Measurements from ENCODE around the gene ABCC3. TPM values are rescaled to one million over a fixed set of nuclear protein-coding genes. Genes with fewer than 3 reads are reported as not detected.

ABCC3 gene
- total and polyA plus RNA-seq, 9 of the 15 experiments (the other 6 are each of a cell fraction or from before 2014, with no cell fraction given): 0.03 to 1.6 (median 0.42) TPM; not detected in 5

DNA sequence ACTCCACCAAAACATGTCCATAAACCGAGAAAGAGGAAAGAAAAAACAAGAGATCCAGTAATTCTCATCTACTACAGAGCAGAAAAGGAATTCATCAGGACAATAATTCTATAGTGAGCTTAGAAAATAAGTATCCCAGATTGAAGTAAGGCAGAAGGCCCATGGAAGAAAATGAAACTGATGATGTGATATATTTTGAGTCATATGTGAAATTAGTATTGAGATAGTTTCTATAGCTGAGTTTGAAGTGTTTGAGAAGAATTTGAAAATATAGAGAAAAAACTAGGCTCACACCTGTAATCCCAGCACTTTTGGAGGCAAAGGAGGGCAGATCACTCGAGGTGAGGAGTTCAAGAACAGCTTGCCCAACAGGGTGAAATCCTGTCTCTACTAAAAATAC is 104.4 kb downstream of the ABCC3 start (continued):
- TF ChIP-seq RCOR1 (IDR thresholded peaks at IDR 0.05; ENCODE audit: borderline replicate concordance in 1 of 2, low read depth in 2 of 2, low read length in 2 of 2) (no peak), POLR3G (IDR thresholded peaks at IDR 0.05; ENCODE audit: extremely low read depth, insufficient read length, insufficient replicate concordance) (no peak), ZFPM2 (CRISPR knock-in tag; IDR thresholded peaks at IDR 0.05) (no peak), CC2D1A (IDR thresholded peaks at IDR 0.05) (no peak), ZNF311 (CRISPR knock-in tag; IDR thresholded peaks at IDR 0.05) (no peak), RBM17 (IDR thresholded peaks at IDR 0.05; ENCODE audit: borderline replicate concordance, low read depth, low read length) (no peak), ZNF551 (CRISPR knock-in tag; IDR thresholded peaks at IDR 0.05) (no peak), OTX1 (CRISPR knock-in tag; IDR thresholded peaks at IDR 0.05) (no peak), ZNF23 (CRISPR knock-in tag; IDR thresholded peaks at IDR 0.05) (no peak)
- TF ChIP-seq, protein P1, sequence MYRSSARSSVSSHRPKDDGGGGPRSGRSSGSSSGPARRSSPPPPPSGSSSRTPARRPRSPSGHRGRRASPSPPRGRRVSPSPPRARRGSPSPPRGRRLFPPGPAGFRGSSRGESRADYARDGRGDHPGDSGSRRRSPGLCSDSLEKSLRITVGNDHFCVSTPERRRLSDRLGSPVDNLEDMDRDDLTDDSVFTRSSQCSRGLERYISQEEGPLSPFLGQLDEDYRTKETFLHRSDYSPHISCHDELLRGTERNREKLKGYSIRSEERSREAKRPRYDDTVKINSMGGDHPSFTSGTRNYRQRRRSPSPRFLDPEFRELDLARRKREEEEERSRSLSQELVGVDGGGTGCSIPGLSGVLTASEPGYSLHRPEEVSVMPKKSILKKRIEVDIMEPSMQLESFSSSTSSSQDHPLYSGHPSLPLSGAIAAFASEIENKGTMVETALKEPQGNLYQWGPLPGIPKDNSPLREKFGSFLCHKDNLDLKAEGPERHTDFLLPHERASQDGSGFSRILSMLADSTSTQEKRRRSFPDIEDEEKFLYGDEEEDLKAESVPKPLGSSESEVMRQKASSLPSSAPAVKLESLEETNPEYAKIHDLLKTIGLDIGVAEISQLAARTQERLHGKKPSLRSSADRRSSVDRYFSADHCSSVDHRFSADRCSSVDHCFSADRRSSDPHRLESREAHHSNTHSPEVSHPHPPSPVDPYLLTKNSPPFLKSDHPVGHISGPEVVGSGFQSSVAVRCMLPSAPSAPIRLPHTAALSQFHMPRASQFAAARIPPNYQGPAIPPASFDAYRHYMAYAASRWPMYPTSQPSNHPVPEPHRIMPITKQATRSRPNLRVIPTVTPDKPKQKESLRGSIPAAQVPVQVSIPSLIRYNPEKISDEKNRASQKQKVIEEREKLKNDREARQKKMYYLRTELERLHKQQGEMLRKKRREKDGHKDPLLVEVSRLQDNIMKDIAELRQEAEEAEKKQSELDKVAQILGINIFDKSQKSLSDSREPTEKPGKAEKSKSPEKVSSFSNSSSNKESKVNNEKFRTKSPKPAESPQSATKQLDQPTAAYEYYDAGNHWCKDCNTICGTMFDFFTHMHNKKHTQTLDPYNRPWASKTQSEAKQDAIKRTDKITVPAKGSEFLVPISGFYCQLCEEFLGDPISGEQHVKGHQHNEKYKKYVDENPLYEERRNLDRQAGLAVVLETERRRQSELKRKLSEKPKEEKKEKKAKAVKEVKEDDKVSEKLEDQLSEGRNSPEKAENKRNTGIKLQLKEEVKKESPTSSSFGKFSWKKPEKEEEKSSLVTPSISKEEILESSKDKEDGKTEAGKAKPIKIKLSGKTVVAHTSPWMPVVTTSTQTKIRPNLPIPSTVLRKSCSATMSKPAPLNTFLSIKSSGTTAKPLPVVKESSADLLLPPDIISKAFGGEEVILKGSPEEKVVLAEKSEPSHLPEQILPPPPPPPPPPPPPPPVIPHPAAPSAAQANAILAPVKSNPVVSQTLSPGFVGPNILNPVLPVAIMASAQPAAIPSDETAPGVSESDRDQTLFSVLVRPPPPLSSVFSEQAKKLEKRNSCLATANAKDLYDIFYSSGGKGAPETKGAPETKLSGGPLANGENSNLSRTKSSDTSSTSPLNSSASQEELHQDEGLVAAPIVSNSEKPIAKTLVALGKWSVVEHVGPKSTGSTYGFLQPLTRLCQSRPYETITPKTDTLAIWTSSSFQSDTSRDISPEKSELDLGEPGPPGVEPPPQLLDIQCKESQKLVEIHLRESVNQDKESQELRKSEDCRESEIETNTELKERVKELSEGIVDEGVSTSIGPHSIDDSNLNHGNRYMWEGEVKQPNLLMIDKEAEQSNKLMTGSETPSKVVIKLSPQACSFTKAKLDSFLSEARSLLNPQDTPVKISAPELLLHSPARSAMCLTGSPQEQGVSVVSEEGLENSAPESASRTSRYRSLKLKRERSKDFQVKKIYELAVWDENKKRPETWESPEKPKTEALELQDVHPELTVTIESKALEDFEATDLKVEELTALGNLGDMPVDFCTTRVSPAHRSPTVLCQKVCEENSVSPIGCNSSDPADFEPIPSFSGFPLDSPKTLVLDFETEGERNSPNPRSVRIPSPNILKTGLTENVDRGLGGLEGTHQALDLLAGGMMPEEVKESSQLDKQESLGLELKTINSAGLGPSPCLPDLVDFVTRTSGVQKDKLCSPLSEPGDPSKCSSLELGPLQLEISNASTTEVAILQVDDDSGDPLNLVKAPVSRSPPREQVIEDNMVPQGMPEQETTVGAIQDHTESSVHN (IDR thresholded peaks at IDR 0.05; ENCODE audit: borderline replicate concordance in 1 of 2, low read depth in 1 of 2): no peak
- TF ChIP-seq, protein P2, sequence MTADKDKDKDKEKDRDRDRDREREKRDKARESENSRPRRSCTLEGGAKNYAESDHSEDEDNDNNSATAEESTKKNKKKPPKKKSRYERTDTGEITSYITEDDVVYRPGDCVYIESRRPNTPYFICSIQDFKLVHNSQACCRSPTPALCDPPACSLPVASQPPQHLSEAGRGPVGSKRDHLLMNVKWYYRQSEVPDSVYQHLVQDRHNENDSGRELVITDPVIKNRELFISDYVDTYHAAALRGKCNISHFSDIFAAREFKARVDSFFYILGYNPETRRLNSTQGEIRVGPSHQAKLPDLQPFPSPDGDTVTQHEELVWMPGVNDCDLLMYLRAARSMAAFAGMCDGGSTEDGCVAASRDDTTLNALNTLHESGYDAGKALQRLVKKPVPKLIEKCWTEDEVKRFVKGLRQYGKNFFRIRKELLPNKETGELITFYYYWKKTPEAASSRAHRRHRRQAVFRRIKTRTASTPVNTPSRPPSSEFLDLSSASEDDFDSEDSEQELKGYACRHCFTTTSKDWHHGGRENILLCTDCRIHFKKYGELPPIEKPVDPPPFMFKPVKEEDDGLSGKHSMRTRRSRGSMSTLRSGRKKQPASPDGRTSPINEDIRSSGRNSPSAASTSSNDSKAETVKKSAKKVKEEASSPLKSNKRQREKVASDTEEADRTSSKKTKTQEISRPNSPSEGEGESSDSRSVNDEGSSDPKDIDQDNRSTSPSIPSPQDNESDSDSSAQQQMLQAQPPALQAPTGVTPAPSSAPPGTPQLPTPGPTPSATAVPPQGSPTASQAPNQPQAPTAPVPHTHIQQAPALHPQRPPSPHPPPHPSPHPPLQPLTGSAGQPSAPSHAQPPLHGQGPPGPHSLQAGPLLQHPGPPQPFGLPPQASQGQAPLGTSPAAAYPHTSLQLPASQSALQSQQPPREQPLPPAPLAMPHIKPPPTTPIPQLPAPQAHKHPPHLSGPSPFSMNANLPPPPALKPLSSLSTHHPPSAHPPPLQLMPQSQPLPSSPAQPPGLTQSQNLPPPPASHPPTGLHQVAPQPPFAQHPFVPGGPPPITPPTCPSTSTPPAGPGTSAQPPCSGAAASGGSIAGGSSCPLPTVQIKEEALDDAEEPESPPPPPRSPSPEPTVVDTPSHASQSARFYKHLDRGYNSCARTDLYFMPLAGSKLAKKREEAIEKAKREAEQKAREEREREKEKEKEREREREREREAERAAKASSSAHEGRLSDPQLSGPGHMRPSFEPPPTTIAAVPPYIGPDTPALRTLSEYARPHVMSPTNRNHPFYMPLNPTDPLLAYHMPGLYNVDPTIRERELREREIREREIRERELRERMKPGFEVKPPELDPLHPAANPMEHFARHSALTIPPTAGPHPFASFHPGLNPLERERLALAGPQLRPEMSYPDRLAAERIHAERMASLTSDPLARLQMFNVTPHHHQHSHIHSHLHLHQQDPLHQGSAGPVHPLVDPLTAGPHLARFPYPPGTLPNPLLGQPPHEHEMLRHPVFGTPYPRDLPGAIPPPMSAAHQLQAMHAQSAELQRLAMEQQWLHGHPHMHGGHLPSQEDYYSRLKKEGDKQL (CRISPR knock-in tag; IDR thresholded peaks at IDR 0.05; ENCODE audit: borderline replicate concordance): no peak
- TF ChIP-seq, protein P3, sequence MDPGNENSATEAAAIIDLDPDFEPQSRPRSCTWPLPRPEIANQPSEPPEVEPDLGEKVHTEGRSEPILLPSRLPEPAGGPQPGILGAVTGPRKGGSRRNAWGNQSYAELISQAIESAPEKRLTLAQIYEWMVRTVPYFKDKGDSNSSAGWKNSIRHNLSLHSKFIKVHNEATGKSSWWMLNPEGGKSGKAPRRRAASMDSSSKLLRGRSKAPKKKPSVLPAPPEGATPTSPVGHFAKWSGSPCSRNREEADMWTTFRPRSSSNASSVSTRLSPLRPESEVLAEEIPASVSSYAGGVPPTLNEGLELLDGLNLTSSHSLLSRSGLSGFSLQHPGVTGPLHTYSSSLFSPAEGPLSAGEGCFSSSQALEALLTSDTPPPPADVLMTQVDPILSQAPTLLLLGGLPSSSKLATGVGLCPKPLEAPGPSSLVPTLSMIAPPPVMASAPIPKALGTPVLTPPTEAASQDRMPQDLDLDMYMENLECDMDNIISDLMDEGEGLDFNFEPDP (CRISPR knock-in tag; IDR thresholded peaks at IDR 0.05): no peak
